HS-27A (cell line): ENCODE data around the gene CCDC188.
A peak's percentile ranks its signal among the peaks of the same experiment; 100 is the strongest.

ENCODE experiments used
- DNase-seq: peaks from one replicate; pipeline ENCODE4 v3.0.0-alpha.2; 2012; ENCODE audit warnings: low read depth, missing footprints

The CCDC188 gene

GRCh38 chr22:20132686-20133246, 18.1 kb downstream of the CCDC188 start:
- no peak for DNase-seq

- DNase-seq, result no peak
These were observed 18.8 kb downstream of the CCDC188 start for GRCh38 chr22:20131859-20132685.

- DNase-seq, result no peak
These were observed 19.3 kb downstream of the CCDC188 start, which contains the start of gene ZDHHC8 for GRCh38 chr22:20131597-20131858. Gene ZDHHC8 (plus strand): TSS chr22:20131804. CDS start chr22:20131948, 144 bp downstream.

GRCh38 chr22:20130731-20131596, 19.9 kb downstream of the CCDC188 start:
- peak; percentile 22 for DNase-seq

DNA sequence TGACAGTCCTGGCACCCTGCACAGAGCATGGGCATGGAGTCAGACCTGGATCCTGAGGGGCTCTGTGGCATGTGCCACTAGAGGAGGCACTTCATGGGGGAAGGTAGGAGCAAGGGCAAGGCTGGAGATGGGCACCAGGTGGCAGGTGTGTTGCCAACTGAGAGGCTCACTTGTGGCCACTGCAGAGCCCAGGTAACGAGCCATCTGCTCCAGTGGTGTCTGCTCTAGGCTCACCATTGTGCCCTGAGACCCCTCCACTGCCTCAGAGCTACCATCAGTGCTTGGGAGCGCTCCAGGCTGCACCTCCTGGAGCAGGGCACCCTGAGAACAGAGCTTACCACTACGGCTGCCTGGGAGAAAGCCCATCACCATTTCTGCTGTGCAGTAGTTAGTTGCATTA, 20.5 kb downstream of the CCDC188 start:
- DNase-seq, result no peak

- DNase-seq, result no peak
These were observed 21.2 kb downstream of the CCDC188 start for GRCh38 chr22:20129747-20130014.

DNA sequence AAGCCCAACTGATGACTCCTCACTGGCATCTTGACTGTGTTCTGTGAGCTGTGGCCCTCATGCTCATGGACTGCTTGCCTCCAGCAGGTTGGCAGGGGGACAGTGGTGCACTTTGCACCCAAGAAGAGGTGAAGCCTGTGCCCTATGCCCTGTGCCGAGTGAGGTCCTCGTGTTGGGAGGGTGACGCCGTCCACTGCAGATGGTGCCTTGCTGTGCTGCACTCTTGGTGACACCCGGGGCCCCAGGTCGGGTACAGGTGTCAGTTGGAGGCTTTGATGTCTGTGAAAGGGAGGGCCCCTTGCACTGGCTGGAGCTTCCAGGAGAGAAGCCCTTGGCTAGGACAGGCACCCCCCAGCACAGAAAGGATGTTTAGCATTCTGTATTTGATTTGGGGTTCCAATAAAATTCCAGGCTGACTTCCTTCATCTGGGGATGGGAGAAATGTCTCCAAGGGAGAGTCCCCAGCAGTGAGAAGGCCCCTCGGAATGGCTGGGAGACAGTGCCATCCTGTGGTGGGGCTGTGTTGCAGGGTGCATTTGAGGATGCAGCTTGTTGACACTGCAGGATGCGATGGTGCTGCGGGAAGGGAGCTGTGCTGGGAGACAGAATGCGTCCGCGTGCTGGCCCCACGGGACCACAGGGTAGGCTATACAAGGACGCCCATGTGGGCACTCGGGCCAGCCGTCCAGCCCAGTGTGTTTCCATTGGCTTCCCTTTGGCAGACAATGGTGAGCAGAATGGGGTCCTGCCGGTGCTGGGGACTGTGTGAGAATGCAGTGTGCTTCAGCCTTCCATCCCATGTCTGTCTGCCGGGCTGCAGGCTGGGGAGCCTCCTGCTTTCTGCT, 21.7 kb downstream of the CCDC188 start:
- no peak for DNase-seq

- no peak for DNase-seq
These were observed 22.3 kb downstream of the CCDC188 start for GRCh38 chr22:20128619-20128901.

GRCh38 chr22:20127869-20128618, 22.8 kb downstream of the CCDC188 start:
- no peak for DNase-seq

GRCh38 chr22:20127318-20127868, 23.5 kb downstream of the CCDC188 start:
- DNase-seq, result no peak

GRCh38 chr22:20126284-20127029, 24.4 kb downstream of the CCDC188 start:
- no peak for DNase-seq

DNA sequence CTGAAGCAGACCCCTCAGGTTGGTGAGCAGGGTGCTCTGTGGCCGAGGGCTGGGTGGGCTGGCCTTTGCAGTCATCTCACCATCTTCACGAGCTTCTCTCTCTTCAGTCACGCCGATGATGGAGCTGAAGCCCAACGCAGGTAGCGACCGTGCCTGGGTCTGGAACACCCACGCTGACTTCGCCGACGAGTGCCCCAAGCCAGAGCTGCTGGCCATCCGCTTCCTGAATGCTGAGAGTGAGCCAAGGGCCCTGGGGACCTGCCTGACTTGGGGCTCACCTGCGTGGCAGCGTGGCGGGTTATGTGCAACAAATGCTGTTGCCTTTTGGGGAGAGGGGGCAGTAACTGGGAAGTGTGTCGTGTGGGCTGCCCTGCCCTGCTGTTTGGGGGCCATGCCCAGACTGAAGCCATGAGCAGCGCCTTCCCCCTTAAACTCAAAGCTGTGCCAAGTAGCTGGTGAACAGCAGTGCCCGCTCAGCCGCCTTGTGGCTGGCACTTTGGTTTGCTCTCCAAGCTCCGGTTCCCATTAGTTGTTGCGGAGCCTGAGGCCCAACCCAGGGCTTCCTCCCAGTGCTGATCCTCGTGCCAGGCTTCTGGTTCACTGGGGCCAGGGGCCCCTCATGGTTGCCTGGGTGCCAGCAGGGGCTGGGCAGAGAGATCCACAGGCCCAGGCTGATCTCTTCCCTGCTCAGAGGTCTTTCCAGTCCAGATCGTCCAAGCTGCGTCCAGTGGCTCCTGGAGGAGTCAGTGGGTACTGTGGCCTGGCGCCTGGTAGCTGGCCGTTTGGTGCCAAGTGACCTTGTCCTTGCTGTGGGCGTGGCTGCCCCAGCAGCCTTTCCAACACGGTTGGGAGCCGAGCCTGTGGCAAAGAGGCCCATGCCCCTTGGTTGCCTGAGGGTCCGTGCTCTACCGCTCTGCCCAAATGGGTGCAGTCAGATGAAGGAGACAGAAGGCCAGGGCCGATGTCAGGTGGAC, 25.4 kb downstream of the CCDC188 start:
- no peak for DNase-seq

DNA sequence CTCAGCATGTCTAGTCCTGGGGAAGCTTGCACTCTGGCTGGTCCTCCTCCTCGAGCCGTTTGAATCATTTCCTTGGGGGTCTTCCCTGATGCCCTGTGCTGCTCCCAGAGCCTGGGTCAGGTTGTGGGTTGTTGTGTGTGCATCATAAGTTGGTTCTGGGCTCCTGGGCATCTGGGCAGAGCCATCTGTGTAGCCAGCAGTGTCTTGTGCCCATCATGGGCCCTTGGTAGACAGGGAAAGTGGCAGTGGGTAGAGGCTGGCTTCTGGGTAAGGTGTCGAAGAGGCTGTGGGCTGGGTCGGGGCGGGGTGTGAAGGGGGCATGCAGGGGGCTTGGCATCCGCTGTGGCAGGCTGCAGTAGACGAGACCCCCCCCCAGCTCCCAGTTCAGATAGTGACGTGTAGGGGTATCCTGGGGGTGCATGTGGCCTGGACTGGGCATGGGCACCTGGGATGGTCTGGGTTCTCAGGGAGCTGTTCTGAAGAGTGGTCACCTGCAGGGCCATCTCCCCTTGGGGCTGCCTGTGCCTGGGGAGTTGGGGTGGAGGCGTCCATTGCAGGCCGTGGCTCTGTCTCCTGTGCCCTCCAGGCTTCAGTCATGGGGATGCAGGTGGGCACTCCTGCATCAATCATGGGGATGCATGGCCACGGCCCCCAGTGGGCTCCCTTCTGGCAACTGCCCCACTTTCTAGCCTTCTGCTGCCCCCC, 26.6 kb downstream of the CCDC188 start:
- no peak for DNase-seq

GRCh38 chr22:20123366-20124082, 27.3 kb downstream of the CCDC188 start:
- DNase-seq, result no peak

DNA sequence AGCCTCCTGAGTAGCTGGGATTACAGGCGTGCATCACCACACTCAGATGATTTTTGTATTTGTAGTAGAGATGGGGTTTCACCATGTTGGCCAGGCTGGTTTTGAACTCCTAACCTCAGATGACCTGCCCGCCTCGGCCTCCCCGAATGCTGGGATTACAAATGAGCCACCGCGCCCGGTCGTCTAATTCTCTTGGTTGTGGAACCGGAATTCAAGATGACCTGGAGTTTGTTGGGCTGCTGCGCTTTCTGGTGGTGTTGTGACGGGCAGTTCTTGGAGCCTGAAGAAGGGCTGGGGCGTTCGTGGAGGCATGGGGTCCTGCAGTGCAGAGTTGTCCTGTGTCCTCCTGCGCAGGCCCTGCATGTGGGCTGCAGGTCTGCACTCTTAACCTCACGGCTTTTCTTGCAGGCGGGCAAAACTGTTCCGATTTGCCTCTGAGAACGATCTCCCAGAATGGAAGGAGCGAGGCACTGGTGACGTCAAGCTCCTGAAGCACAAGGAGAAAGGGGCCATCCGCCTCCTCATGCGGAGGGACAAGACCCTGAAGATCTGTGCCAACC, 28.9 kb downstream of the CCDC188 start:
- DNase-seq, result no peak

DNA sequence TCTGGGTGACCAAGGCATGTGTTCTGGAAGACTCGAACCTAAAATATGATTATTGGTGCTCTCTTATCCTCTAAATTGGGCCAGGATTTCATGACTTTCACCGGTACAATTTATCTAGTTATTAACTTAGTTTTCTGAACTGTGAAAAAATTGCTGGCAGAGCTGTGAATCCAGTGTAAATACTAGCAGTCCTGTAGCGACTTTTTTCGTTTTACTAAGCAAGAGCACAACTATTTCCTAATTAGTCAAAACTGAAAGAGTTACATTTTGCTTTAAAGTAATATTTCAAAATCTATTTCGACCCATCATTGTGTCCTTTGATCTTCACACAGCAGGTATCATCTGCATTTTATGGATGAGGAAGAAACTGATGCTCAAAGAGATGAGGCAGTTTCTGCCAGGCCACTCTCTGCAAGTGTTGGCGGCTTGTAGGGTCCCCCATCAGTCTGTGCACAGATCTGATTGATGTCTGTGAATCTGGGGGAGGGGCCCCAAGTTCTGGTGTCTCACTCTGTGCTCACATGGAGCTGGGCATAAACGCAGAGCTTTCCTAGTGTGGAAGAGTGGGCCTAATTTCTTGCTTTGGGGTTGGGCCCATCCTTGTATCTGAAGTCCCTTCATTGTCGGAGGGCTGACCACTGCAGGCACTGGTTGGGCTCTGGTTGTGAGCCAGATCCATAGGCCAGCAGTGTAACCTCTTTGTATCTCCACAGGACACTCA, 32.4 kb downstream of the CCDC188 start:
- DNase-seq, result no peak

DNA sequence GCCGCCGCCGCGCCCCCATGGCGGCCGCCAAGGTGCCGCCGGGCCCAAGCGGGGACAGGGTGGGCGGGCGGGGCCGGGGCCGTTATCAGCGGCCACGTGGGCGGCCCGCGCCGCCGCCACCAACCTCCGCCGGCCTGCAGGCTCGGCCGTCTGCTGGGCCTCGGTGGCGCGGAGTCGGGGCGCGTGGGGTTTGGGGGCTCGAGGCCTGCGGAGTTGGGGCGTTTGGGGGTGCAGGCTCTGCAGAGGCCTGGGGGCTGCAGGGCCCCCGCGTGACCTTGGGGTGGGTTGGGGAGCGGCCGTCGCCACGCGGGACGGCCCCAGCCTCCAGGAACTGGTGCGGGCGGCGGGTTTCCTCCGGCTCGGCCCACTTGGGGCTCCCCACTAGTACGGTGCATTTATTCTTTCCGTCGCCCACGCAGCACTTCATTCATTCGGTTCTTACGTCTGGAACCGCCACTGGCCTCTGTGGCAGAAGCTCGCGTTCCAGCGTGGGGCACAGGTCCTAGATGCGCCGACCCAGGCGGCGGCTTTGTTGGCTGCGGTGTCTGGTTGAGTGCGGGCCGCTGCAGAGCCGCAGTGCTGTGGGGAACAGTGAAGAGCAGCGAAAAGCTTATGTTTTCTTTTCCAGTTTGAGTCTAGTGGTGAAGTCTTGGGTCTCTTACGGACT, 33.1 kb downstream of the CCDC188 start:
- DNase-seq, result no peak
